IPS-18a (cell line): ENCODE measurements around the gene MED13.

Source experiments
- H3K27ac ChIP-seq: one replicate; pipeline ENCODE4 v1.5.1; 2013; ENCODE audit warnings: low read length
- H3K27me3 ChIP-seq: one replicate; pipeline ENCODE4 v1.6.1; 2013; ENCODE audit warnings: mild to moderate bottlenecking, low read length; ENCODE audit not compliant: control insufficient read depth, insufficient read depth
- H3K36me3 ChIP-seq: one replicate; pipeline ENCODE4 v1.6.1; 2013; ENCODE audit warnings: low read depth, low read length; ENCODE audit not compliant: control insufficient read depth
- H3K4me1 ChIP-seq: one replicate; pipeline ENCODE4 v1.6.1; 2013; ENCODE audit warnings: low read depth, low read length; ENCODE audit not compliant: control insufficient read depth
- H3K4me3 ChIP-seq: one replicate; pipeline ENCODE4 v1.5.1; 2013; ENCODE audit warnings: low read length
- H3K9ac ChIP-seq: one replicate; pipeline ENCODE4 v1.6.1; 2013; ENCODE audit warnings: mild to moderate bottlenecking, low read length, moderate library complexity
- H3K9me3 ChIP-seq: one replicate; pipeline ENCODE4 v1.6.1; 2013; ENCODE audit warnings: low read depth, low read length; ENCODE audit not compliant: control insufficient read depth

MED13 gene, protein sequence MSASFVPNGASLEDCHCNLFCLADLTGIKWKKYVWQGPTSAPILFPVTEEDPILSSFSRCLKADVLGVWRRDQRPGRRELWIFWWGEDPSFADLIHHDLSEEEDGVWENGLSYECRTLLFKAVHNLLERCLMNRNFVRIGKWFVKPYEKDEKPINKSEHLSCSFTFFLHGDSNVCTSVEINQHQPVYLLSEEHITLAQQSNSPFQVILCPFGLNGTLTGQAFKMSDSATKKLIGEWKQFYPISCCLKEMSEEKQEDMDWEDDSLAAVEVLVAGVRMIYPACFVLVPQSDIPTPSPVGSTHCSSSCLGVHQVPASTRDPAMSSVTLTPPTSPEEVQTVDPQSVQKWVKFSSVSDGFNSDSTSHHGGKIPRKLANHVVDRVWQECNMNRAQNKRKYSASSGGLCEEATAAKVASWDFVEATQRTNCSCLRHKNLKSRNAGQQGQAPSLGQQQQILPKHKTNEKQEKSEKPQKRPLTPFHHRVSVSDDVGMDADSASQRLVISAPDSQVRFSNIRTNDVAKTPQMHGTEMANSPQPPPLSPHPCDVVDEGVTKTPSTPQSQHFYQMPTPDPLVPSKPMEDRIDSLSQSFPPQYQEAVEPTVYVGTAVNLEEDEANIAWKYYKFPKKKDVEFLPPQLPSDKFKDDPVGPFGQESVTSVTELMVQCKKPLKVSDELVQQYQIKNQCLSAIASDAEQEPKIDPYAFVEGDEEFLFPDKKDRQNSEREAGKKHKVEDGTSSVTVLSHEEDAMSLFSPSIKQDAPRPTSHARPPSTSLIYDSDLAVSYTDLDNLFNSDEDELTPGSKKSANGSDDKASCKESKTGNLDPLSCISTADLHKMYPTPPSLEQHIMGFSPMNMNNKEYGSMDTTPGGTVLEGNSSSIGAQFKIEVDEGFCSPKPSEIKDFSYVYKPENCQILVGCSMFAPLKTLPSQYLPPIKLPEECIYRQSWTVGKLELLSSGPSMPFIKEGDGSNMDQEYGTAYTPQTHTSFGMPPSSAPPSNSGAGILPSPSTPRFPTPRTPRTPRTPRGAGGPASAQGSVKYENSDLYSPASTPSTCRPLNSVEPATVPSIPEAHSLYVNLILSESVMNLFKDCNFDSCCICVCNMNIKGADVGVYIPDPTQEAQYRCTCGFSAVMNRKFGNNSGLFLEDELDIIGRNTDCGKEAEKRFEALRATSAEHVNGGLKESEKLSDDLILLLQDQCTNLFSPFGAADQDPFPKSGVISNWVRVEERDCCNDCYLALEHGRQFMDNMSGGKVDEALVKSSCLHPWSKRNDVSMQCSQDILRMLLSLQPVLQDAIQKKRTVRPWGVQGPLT (N-terminal part only)

DNA sequence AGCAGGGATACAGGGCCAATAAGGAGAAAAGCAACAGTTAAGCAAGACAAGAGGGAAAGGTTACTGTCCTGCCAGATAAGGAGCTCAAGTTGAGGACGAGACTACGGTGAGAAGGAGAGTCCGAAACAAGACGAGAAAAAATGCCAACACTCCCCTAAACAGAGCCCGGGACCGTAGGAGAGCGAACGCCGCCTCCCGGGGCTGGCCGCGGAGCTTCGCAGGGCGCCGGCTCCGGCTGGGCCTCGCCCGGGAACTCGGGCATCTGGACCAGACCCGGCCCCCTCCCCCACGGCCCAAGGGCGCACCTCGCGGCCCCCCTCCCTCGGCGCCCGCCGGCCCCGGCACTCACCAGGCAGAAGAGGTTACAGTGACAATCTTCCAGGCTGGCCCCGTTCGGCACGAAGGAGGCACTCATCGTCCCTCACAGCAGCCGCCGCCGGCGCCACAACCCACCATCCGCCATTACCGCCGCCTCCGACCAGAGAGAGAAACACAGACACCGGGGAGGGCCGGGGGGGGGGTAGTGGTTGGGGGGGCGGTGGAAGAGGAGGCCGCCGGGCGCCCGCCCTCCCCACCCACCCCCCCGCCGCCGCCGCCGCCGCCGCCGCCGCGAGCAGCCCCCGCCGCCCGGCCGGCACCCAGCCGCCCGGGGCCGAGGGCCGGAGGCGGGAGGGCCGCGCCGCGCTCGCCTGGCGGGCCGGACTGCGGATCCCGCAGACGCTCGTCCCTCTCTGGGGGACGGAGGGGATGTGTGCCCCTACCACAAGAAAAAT is at the start of gene MED13:
MED13 (minus strand) TSS at position 488 of the 773 bp plus-strand sequence; CDS start at position 415, 73 bp downstream.
- Histone ChIP-seq H3K4me3 (peak within 1 kb of the TSS; percentile 93), H3K27me3 (no peaks in the 10 kb centered on the region), H3K4me1 (peaks cover 15% of the 10 kb centered on the region), H3K36me3 (peaks cover 22% of the 10 kb centered on the region), H3K9me3 (no peaks in the 10 kb centered on the region), H3K9ac (peak within 1 kb of the TSS; percentile 99), H3K27ac (peak within 1 kb of the TSS; percentile 78)

DNA sequence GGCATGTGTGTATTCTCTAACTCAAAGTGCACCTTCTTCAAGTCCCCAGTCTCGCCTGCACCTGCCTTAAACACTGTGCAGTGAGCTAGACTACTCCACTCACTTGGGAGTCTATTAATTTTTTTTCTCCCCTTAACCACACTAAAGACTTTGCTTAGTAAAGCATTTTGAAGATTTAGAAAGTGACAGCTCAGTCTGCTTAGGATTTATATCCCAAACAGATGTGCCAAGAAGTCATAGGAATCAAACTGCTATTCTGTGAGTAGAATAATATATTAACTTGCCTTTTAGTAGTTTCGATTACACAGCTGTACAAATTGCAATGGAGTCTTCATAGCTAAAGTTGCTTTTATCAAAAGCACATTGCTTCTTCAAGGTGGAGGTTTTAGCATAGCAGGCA is 47.2 kb upstream of the MED13 start:
- Histone ChIP-seq H3K9me3 (peaks cover 4% of the 10 kb centered on the region), H3K36me3 (no peaks in the 10 kb centered on the region), H3K4me3 (no peak overlapping the region), H3K4me1 (no peaks in the 10 kb centered on the region), H3K9ac (no peak overlapping the region), H3K27me3 (no peaks in the 10 kb centered on the region), H3K27ac (no peak overlapping the region)

DNA sequence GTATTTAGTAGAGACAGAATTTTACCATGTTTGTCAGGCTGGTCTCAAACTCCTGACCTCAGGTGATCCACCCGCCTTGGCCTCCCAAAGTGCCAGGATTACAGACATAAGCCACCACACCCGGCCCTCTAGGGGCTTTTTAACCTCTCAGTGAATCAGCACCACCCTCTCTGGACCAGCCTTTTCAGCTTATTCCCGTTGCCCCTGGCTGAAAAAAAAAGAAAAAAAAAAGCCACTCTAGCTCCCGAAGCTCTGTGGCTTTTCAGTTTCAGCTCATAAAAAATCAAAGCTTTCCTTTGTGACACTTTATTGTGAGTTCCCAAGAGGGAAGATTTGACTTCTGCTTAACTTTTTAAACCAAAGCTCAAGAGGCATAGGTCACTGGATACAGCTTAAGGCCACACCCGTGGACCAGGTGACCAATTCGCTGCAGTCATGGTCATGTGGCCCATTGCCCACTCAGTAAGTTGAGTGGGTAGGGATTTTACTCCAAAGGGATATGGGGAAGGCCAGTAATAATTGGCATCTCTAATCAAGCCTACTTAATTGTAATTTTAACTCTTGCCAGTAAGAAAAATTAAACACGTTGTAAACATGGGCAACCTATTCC is 46.6 kb upstream of the MED13 start:
- Histone ChIP-seq H3K36me3 (no peaks in the 10 kb centered on the region), H3K4me3 (no peak overlapping the region), H3K9me3 (peaks cover 4% of the 10 kb centered on the region)

DNA sequence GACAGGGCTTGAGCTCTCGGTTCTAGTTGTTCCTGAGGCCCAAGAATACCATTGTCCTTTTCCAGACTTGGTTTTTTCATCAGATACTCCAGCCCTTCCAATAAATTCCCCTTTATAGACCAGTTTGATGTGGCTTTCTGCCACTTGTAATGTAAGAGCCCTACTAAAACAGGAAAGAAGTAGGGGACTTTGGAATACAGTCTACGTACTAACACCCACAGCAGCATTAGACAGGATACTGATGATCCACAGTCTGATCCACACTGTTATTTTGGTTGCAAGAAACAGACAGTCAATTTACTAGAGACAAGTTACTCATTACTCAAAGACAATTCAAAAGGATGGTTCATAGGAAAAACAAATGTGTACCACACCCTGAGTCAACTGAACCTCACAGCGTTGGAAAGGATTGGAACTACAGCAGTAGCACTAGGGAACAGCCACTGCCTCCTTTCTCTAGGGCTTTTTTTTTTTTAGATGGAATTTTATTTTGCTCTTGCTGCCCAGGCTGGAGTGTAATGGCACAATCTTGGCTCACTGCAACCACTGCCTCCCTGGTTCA is 45.9 kb upstream of the MED13 start:
- no peaks in the 10 kb centered on the region for H3K4me1 ChIP-seq
- no peak overlapping the region for H3K4me3 ChIP-seq
- no peak overlapping the region for H3K27ac ChIP-seq
- no peaks in the 10 kb centered on the region for H3K27me3 ChIP-seq
- no peaks in the 10 kb centered on the region for H3K36me3 ChIP-seq
- H3K9ac ChIP-seq = no peak overlapping the region
- H3K9me3 ChIP-seq = peaks cover 4% of the 10 kb centered on the region

More for the DNA sequence above, 46.6 kb upstream of the MED13 start:
- Histone ChIP-seq H3K9ac (no peak overlapping the region), H3K27ac (no peak overlapping the region), H3K27me3 (no peaks in the 10 kb centered on the region), H3K4me1 (no peaks in the 10 kb centered on the region)

DNA sequence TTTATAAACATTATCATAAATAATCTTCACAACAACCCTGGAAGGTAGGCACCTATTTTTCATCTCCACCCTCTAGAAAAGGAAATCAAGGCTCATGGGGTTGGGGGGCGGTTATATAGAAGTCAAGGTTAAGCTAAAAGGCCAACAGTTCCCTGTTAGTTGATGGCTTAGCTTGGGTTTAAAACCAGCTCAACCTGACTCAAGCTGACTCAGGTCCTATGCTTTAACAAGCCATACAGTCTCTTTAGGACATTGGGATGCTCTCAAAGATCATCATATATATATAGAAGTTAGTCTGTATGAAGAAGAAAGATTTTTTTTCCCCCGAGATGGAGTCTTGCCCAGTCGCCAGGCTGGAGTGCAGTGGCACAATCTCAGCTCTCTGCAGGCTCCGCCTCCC is 44.8 kb upstream of the MED13 start:
- Histone ChIP-seq H3K4me3 (no peak overlapping the region), H3K9ac (no peak overlapping the region), H3K27me3 (no peaks in the 10 kb centered on the region), H3K36me3 (no peaks in the 10 kb centered on the region), H3K4me1 (no peaks in the 10 kb centered on the region), H3K9me3 (peaks cover 4% of the 10 kb centered on the region), H3K27ac (no peak overlapping the region)

DNA sequence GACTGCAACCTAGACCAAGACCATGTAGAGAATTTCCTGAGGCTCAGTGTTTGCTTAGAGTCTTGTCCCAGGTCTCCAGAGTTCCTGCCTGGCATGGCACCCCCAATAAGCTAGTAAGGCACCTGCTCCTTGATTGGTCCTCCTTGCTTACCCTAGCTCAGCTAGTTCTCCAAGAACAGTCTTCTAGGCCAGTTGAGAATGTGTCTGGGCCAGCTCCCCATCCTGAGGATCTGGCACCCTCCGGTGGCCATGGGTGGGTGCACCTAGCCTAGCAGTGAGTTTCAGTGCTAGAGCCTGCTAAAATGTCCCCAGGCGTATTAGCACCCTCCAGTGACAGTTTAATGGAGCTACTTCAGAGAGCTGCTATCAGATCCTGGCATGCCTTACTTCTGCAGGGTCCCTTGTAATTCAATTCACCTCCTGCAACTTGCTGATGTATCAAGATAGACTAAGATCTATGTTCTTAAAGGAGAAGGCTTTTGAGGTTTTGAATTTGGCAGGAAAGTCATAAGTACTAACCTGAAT is 44.4 kb upstream of the MED13 start:
- H3K4me1 ChIP-seq = no peaks in the 10 kb centered on the region
- no peak overlapping the region for H3K27ac ChIP-seq
- no peak overlapping the region for H3K9ac ChIP-seq
- H3K36me3 ChIP-seq = no peaks in the 10 kb centered on the region
- no peaks in the 10 kb centered on the region for H3K27me3 ChIP-seq
- no peak overlapping the region for H3K4me3 ChIP-seq
- H3K9me3 ChIP-seq = peaks cover 4% of the 10 kb centered on the region

DNA sequence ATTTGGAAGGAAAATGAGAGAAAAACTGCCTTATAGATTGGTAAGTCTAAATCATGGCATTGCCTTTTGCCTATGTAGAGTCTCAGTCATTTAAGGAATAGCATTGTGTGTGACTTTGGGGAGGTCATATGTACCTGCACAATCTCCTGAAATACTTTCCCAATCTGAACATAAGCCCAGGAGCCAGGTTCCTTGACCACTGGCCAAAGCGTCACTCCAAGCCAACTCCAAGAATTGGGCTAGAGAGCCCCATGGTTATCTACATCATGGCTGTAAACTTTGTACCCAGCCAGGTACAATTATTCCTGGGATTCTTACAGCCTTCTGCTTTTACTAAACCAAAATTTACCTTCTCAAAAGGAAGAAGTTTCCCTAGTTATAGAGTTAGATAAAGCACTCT is 40.8 kb upstream of the MED13 start:
- Histone ChIP-seq H3K27me3 (no peaks in the 10 kb centered on the region), H3K9ac (no peak overlapping the region), H3K4me1 (no peaks in the 10 kb centered on the region), H3K36me3 (no peaks in the 10 kb centered on the region), H3K27ac (no peak overlapping the region), H3K4me3 (no peak overlapping the region), H3K9me3 (no peaks in the 10 kb centered on the region)

DNA sequence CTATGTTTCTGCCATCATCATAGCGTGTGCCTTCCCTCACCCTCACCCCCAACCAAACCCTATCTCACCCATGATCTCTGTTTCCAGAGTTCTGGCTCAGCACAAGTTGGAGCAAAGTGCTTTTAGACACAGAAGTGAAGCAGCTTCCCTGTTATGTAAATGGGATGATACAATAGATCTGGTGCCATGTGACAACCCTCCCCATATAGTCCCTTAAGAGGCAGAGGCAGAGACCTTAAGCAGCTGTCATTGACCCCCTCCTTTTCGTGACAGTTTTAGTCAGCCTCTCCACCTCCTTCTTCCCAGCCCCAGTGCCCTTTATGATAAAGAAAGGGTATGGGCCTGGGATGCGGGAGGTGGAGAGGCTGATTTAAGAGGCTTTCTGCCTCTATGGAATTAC is 40.3 kb upstream of the MED13 start:
- no peaks in the 10 kb centered on the region for H3K4me1 ChIP-seq
- no peak overlapping the region for H3K27ac ChIP-seq
- no peaks in the 10 kb centered on the region for H3K27me3 ChIP-seq
- no peak overlapping the region for H3K9ac ChIP-seq
- no peak overlapping the region for H3K4me3 ChIP-seq
- no peaks in the 10 kb centered on the region for H3K36me3 ChIP-seq
- H3K9me3 ChIP-seq = no peaks in the 10 kb centered on the region

DNA sequence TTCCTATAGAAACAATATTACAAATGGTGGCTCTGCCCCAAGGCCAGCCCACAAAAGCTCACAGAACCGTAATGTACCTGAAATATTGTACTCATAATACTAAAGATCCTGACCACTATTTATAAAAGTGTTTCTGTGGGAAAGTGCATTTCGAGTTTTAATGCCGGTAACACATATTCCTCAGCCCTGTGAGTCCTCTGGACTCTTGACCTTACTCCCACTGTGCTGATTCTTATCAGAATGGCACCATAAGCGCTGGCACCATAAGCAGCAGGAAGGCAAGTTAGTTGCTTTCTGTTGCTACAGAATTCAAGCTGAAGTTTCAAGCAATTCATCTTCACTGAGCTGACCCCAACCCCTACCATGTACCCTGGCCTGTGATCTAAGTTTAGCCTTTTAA is 36.4 kb upstream of the MED13 start:
- Histone ChIP-seq H3K27ac (no peak overlapping the region), H3K9ac (no peak overlapping the region), H3K27me3 (no peaks in the 10 kb centered on the region), H3K4me3 (no peak overlapping the region), H3K4me1 (no peaks in the 10 kb centered on the region), H3K9me3 (no peaks in the 10 kb centered on the region), H3K36me3 (no peaks in the 10 kb centered on the region)

DNA sequence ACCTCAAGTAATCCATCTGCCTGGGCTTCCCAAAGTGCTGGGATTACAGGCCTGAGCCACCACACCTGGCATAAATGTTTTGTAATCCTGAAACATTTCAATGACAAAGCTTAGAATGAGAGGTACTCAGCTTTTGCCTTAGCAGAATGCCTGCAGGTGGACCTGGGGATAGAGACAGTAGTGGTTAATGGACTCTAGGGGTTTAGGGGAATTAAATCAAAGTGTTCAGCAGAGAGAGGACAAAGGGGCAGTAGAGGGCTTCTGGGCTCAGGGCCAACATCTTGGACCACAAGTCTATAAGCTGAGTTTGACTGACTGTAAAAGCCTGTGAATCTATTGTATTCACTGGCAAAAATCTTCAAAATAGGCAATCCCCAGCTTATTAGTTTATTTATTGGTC is 36.0 kb upstream of the MED13 start:
- Histone ChIP-seq H3K4me3 (no peak overlapping the region), H3K36me3 (no peaks in the 10 kb centered on the region), H3K27ac (no peak overlapping the region)

More for the DNA sequence above, 36.0 kb upstream of the MED13 start:
- Histone ChIP-seq H3K4me1 (no peaks in the 10 kb centered on the region), H3K27me3 (no peaks in the 10 kb centered on the region), H3K9ac (no peak overlapping the region), H3K9me3 (no peaks in the 10 kb centered on the region)
